ENCODE measurements around the gene ZNF804B. TPM values are rescaled to one million over a fixed set of nuclear protein-coding genes. Genes with fewer than 3 reads are reported as not detected.

ZNF804B gene
- total and polyA plus RNA-seq, 9 of the 15 experiments (the other 6 are each of a cell fraction or from before 2014, with no cell fraction given), result 0.04 to 0.22 (median 0.09) TPM; not detected in 6

DNA sequence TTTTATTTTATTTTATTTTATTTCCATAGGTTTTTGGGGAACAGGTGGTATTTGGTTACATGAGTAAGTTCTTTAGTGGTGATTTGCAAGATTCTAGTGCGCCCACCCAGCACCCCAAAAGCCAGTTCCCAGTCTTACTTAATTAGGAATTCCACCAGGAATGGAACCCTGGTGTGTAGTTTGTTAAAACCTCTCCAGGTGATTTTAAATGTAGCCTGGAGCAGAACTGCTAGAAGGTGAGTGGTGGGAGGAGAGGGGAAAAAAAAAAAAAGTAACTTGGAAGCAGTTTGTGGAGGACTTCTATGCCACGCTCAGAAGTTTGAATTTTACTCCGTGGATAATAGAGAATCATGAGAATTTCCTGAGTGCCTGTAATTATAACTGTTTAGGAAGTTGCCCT is 41.5 kb downstream of the ZNF804B start:
- no peaks in the 10 kb centered on the region for H3K27me3 ChIP-seq (ENCODE audit: control insufficient read depth in 2 of 2, insufficient read depth in 2 of 2, low read length in 2 of 2)
- 8% methylated on average over 3 of the region's 3 CpGs for WGBS (ENCODE audit: insufficient coverage, low coverage, missing lambda C conversion rate)
- intact Hi-C loops (cut with micrococcal nuclease), result no loop called here
- no peak overlapping the region for H3K9ac ChIP-seq (ENCODE audit: insufficient read depth in 1 of 2, low read depth in 2 of 2, low read length in 2 of 2)
- ChIA-PET POLR2A (no interaction called here), CTCF (ENCODE audit: low intra/inter-chr PET ratio) (no interaction called here)
- H3K4me2 ChIP-seq (ENCODE audit: insufficient read depth, low read length), result no peak overlapping the region
- BruUV-seq (replicated peaks), result no TSS peak
- H3K36me3 ChIP-seq (ENCODE audit: control insufficient read depth, insufficient read depth, low read length), result no peaks in the 10 kb centered on the region
- FAIRE-seq (no peak), DNase-seq (ENCODE audit: extremely low read depth in 1 of 4, low spot score in 3 of 4) (no peak), ATAC-seq (no peak)
- H3K4me1 ChIP-seq (replicated peaks in 1 of 2; ENCODE audit: control insufficient read depth in 2 of 2, insufficient read depth in 2 of 2, low read length in 2 of 2), result no peaks in the 10 kb centered on the region
- H3K27ac ChIP-seq (ENCODE audit: extremely low read depth, low read depth, low read length), result no peak overlapping the region
- no peaks in the 10 kb centered on the region for H3K79me2 ChIP-seq (ENCODE audit: control insufficient read depth, insufficient read depth, low read length)
- H3K4me3 ChIP-seq, result no peak overlapping the region
- no peak overlapping the region for H2AFZ ChIP-seq (ENCODE audit: low read depth, low read length)
- no peaks in the 10 kb centered on the region for H4K20me1 ChIP-seq (replicated peaks; ENCODE audit: control insufficient read depth, insufficient read depth, low read length)
- no peaks in the 10 kb centered on the region for H3K9me3 ChIP-seq (replicated peaks; ENCODE audit: control insufficient read depth, insufficient read depth, low read depth, low read length)
- no peaks in the 10 kb centered on the region for H3K9me1 ChIP-seq (ENCODE audit: control insufficient read depth, insufficient read depth, low read length)
- in situ Hi-C loops (cut with MboI), result no loop called here
- TF ChIP-seq CC2D1A (IDR thresholded peaks at IDR 0.05) (no peak), ZNF668 (CRISPR knock-in tag; IDR thresholded peaks at IDR 0.05) (no peak), POLR2AphosphoS5 (IDR thresholded peaks at IDR 0.05; ENCODE audit: control insufficient read depth, insufficient read depth, low read depth, low read length) (no peak), PTTG1 (tag; IDR thresholded peaks at IDR 0.05; ENCODE audit: low read depth) (no peak), ELF1 (tag; IDR thresholded peaks at IDR 0.05) (no peak), ELF2 (CRISPR knock-in tag; IDR thresholded peaks at IDR 0.05) (no peak), FOXP1 (CRISPR knock-in tag; IDR thresholded peaks at IDR 0.05) (no peak), KLF10 (CRISPR knock-in tag; IDR thresholded peaks at IDR 0.05) (no peak), DEAF1 (CRISPR knock-in tag; IDR thresholded peaks at IDR 0.05) (no peak), ZNF24 (IDR thresholded peaks at IDR 0.05) (no peak), ZNF175 (CRISPR knock-in tag; IDR thresholded peaks at IDR 0.05; ENCODE audit: low read depth) (no peak), RBM25 (IDR thresholded peaks at IDR 0.05; ENCODE audit: low read depth, low read length, severe bottlenecking) (no peak), TEAD1 (CRISPR knock-in tag; IDR thresholded peaks at IDR 0.05) (no peak)
- TF ChIP-seq, protein P1, sequence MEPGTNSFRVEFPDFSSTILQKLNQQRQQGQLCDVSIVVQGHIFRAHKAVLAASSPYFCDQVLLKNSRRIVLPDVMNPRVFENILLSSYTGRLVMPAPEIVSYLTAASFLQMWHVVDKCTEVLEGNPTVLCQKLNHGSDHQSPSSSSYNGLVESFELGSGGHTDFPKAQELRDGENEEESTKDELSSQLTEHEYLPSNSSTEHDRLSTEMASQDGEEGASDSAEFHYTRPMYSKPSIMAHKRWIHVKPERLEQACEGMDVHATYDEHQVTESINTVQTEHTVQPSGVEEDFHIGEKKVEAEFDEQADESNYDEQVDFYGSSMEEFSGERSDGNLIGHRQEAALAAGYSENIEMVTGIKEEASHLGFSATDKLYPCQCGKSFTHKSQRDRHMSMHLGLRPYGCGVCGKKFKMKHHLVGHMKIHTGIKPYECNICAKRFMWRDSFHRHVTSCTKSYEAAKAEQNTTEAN (CRISPR knock-in tag; IDR thresholded peaks at IDR 0.05), result no peak

Measured in K562 (cell line).